SK-N-SH (cell line): Measurements from ENCODE around the gene PTPN23. TPM values are rescaled to one million over a fixed set of nuclear protein-coding genes. Genes with fewer than 3 reads are reported as not detected.

ENCODE experiments used
- CTCF ChIA-PET: fragments of 300-600, 350-600 bp; formaldehyde crosslinking; extraction: SDS; loops from one replicate; lab custom pipeline; 2021; lab: Yijun Ruan, JAX
- POLR2A ChIA-PET: fragments of 350-600 bp; sonication (Branson Sonifier 250); formaldehyde crosslinking; extraction: SDS; loops from one replicate; lab custom pipeline; 2020; ENCODE audit warnings: antibody characterized with exemption, inconsistent platforms; lab: Yijun Ruan, JAX
- DNase-seq: peaks from one replicate; pipeline ENCODE4 v3.0.0; 2012
- H2AFZ ChIP-seq: fragments of 200-600 bp; sonication (generic); 2 replicates; pipeline ENCODE4 v1.8.1; 2016; ENCODE audit warnings: antibody characterized with exemption, mild to moderate bottlenecking, low read depth
- H3F3A ChIP-seq: fragments of 200-600 bp; sonication (generic); replicated peaks from 2 replicates; pipeline ENCODE3; 2016; ENCODE audit warnings: antibody characterized with exemption, mild to moderate bottlenecking; ENCODE audit not compliant: insufficient read depth
- H3K27ac ChIP-seq, 2 experiments: fragments of 200-500 bp in 1 of 2; fragments of 200-600 bp in 1 of 2; sonication (Bioruptor generic) in 1 of 2; sonication (generic), shearing (Covaris generic) in 1 of 2; 2 replicates each; pipeline versions ENCODE4 v1.5.1 to v1.6.1; 2014 to 2016; ENCODE audit warnings: low read depth in 2 of 2, inconsistent platforms in 1 of 2, low read length in 1 of 2, mild to moderate bottlenecking in 1 of 2, mixed read lengths in 1 of 2
- H3K27me3 ChIP-seq: fragments of 200-600 bp; sonication (generic), shearing (Covaris generic); 2 replicates; pipeline ENCODE4 v1.6.1; 2016; ENCODE audit warnings: mixed run types; ENCODE audit not compliant: insufficient read depth
- H3K36me3 ChIP-seq, 2 experiments: fragments of 200-500 bp in 1 of 2; fragments of 200-600 bp in 1 of 2; sonication (Bioruptor generic) in 1 of 2; sonication (generic) in 1 of 2; replicated peaks in 1 of 2; 2 replicates each; pipeline versions ENCODE3 to v1.5.1; 2014 to 2016; ENCODE audit warnings: low read length in 1 of 2, mild to moderate bottlenecking in 1 of 2; ENCODE audit not compliant: insufficient read depth in 2 of 2, control insufficient read depth in 1 of 2
- H3K4me1 ChIP-seq, 2 experiments: fragments of 200-500 bp in 1 of 2; fragments of 200-600 bp in 1 of 2; sonication (Bioruptor generic) in 1 of 2; sonication (generic), shearing (Covaris generic) in 1 of 2; 2 replicates each; pipeline versions ENCODE4 v1.5.1 to v1.6.1; 2014 to 2016; ENCODE audit warnings: low read depth in 1 of 2, low read length in 1 of 2, mixed run types in 1 of 2; ENCODE audit not compliant: insufficient read depth in 2 of 2, control insufficient read depth in 1 of 2
- H3K4me2 ChIP-seq: fragments of 200-600 bp; sonication (generic), shearing (Covaris generic); 2 replicates; pipeline ENCODE4 v1.6.1; 2017; ENCODE audit warnings: mixed run types
- H3K4me3 ChIP-seq, 2 experiments: fragments of 200-500 bp in 1 of 2; fragments of 200-600 bp in 1 of 2; sonication (Bioruptor generic) in 1 of 2; sonication (generic), shearing (Covaris generic) in 1 of 2; 2 replicates each; pipeline versions ENCODE4 v1.5.1 to v1.8.1; 2014 to 2016; ENCODE audit warnings: low read depth in 2 of 2, inconsistent platforms in 1 of 2, low read length in 1 of 2, mild to moderate bottlenecking in 1 of 2, mixed read lengths in 1 of 2, moderate library complexity in 1 of 2
- H3K79me2 ChIP-seq: fragments of 200-600 bp; sonication (generic); 2 replicates; pipeline ENCODE4 v1.8.1; 2017; ENCODE audit warnings: mild to moderate bottlenecking; ENCODE audit not compliant: insufficient read depth
- H3K9ac ChIP-seq: fragments of 200-600 bp; sonication (generic); 2 replicates; pipeline ENCODE4 v1.6.1; 2017; ENCODE audit warnings: mixed run types
- H3K9me2 ChIP-seq: fragments of 200-600 bp; sonication (generic); 2 replicates; pipeline ENCODE4 v1.6.1; 2017; ENCODE audit warnings: mixed run types
- H3K9me3 ChIP-seq: fragments of 200-600 bp; sonication (generic); 2 replicates; pipeline ENCODE4 v1.6.1; 2017; ENCODE audit warnings: mixed run types, mild to moderate bottlenecking, moderate library complexity
- H4K20me1 ChIP-seq: fragments of 200-600 bp; sonication (generic); 2 replicates; pipeline ENCODE4 v1.6.1; 2017; ENCODE audit warnings: mild to moderate bottlenecking, mixed run types; ENCODE audit not compliant: insufficient read depth
- CHD2 ChIP-seq: fragments of 150-350 bp; IDR thresholded peaks from 2 replicates; pipeline ENCODE4 v1.6.1; 2018; ENCODE audit warnings: low read length; ENCODE audit not compliant: partially characterized antibody
- EZH2phosphoT487 ChIP-seq: fragments of 200-600 bp; sonication (generic); IDR thresholded peaks from 2 replicates; pipeline ENCODE4 v1.6.1; 2017; ENCODE audit warnings: low read depth, mixed run types, mild to moderate bottlenecking, antibody characterized with exemption, moderate library complexity, borderline replicate concordance
- FOXJ3 ChIP-seq: sonication (generic); formaldehyde crosslinking; IDR thresholded peaks from 2 replicates; pipeline ENCODE4 v1.5.1; 2020; ENCODE audit warnings: mild to moderate bottlenecking, missing genetic modification reagents
- FOXM1 ChIP-seq: IDR thresholded peaks from 2 replicates; pipeline ENCODE4 v1.4.0; 2012; ENCODE audit warnings: low read depth, mild to moderate bottlenecking
- GATA2 ChIP-seq: sonication (generic); formaldehyde crosslinking; IDR thresholded peaks from 2 replicates; pipeline ENCODE4 v1.5.0; 2020; ENCODE audit warnings: mild to moderate bottlenecking, missing genetic modification reagents
- MAX ChIP-seq: IDR thresholded peaks from 2 replicates; pipeline ENCODE4 v1.4.0; 2012; ENCODE audit warnings: low read depth
- MEF2A ChIP-seq: IDR thresholded peaks from 2 replicates; pipeline ENCODE4 v1.4.0; 2012; ENCODE audit warnings: low read depth, borderline replicate concordance
- NFIC ChIP-seq: IDR thresholded peaks from 2 replicates; pipeline ENCODE4 v1.4.0; 2012; ENCODE audit warnings: borderline replicate concordance
- NRF1 ChIP-seq: IDR thresholded peaks from 2 replicates; pipeline ENCODE4 v1.6.1; 2012; ENCODE audit warnings: low read depth, mild to moderate bottlenecking, low read length
- PBX3 ChIP-seq: IDR thresholded peaks from 2 replicates; pipeline ENCODE4; 2012
- POLR2AphosphoS5 ChIP-seq: IDR thresholded peaks from 2 replicates; pipeline ENCODE4 v1.6.1; 2012; ENCODE audit warnings: low read depth, low read length
- RAD21 ChIP-seq: IDR thresholded peaks from 2 replicates; pipeline ENCODE4 v1.6.1; 2012; ENCODE audit warnings: mild to moderate bottlenecking, low read length
- RCOR1 ChIP-seq: fragments of 150-350 bp; IDR thresholded peaks from 2 replicates; pipeline ENCODE4 v1.6.1; 2017; ENCODE audit warnings: antibody characterized with exemption, low read length
- SIN3A ChIP-seq: IDR thresholded peaks from 2 replicates; pipeline ENCODE4 v1.6.1; 2012; ENCODE audit warnings: low read depth, mild to moderate bottlenecking, low read length, moderate library complexity, borderline replicate concordance
- SMC3 ChIP-seq: IDR thresholded peaks from 2 replicates; pipeline ENCODE4 v1.6.1; 2012; ENCODE audit warnings: low read depth, low read length, improper control_type of control experiment
- USF1 ChIP-seq: IDR thresholded peaks from 2 replicates; pipeline ENCODE4 v1.4.0; 2012; ENCODE audit warnings: low read depth, borderline replicate concordance
- WGBS: methylation state at CpG from one replicate; pipeline ENCODE4 v1.1.6; 2017; ENCODE audit warnings: low lambda C conversion rate; 5-methylcytosine and 5-hydroxymethylcytosine counted together
- polyA plus RNA-seq, 3 experiments: library from polyadenylated mRNA; depleted of rRNA; stranded (reverse); fragments of >200 nt; gene quantifications; 2 replicates each; pipeline ENCODE4 v1.2.3, GENCODE V29; 2012

The PTPN23 gene
- polyA plus RNA-seq, 1 of the 3 experiments (the other 2 are of a cell fraction) = 10.9 TPM

- Histone ChIP-seq H2AFZ (no peak overlapping the region), H3F3A (no peaks in the 10 kb centered on the region), H3K4me1 (no peaks in the 10 kb centered on the region), H3K4me2 (no peak overlapping the region), H3K36me3 (peaks cover 6 to 30% of the 10 kb centered on the region in 2 experiments), H3K9ac (no peak overlapping the region), H3K4me3 (no peak overlapping the region), H3K27me3 (no peaks in the 10 kb centered on the region), H3K27ac (no peak overlapping the region), H3K9me3 (no peaks in the 10 kb centered on the region), H3K9me2 (no peaks in the 10 kb centered on the region), H4K20me1 (no peaks in the 10 kb centered on the region), H3K79me2 (no peaks in the 10 kb centered on the region)
- 85% methylated on average over 4 of the region's 4 CpGs for WGBS
- ChIA-PET POLR2A (no interaction called here), CTCF (interaction anchor here (0.7 kb wide), 1 partner anchor 24 kb away, joined by 4 read pairs; no protein-coding TSS in a partner anchor)
- no peak for DNase-seq
- TF ChIP-seq FOXJ3 (CRISPR knock-in tag) = no peak
- no peak for TF ChIP-seq RCOR1
- TF ChIP-seq PBX3 = no peak
- TF ChIP-seq MEF2A = no peak
- TF ChIP-seq MAX = no peak
- TF ChIP-seq SIN3A = no peak
- TF ChIP-seq EZH2phosphoT487 = no peak
- TF ChIP-seq RAD21 = no peak
- no peak for TF ChIP-seq GATA2 (CRISPR knock-in tag)
- no peak for TF ChIP-seq SMC3
- no peak for TF ChIP-seq POLR2AphosphoS5
- no peak for TF ChIP-seq FOXM1
- TF ChIP-seq NRF1 = no peak
- TF ChIP-seq CHD2 = no peak
- TF ChIP-seq NFIC = no peak
- no peak for TF ChIP-seq USF1
Measured at GRCh38 chr3:47347217-47347801, 33.5 kb upstream of the PTPN23 start.
